Activated CD8-positive, alpha-beta T cell treated with anti-CD3 and anti-CD28 coated beads for 36 hours (primary cell): ENCODE data around the gene LRCH3. TPM values are rescaled to one million over a fixed set of nuclear protein-coding genes. Genes with fewer than 3 reads are reported as not detected.
"Not testable (repeated sequence)": the region's sequence is repeated elsewhere in the genome, so short reads cannot be mapped to it uniquely, and the experiment has no call there.

Source experiments
- ATAC-seq: fragments of 200-7000 bp; cut with Tn5 transposase; one replicate; pipeline ENCODE4 v1.10.0; 2021; ENCODE audit warnings: mild to moderate bottlenecking, moderate library complexity
- CTCF ChIA-PET: fragments of 350-600 bp; sonication (Branson Sonifier 250); formaldehyde crosslinking; loops from one replicate; lab custom pipeline; 2021; ENCODE audit warnings: antibody characterized with exemption; lab: Charles Lee
- POLR2A ChIA-PET: fragments of 350-600 bp; sonication (Branson Sonifier 250); formaldehyde crosslinking; loops from one replicate; lab custom pipeline; 2021; ENCODE audit warnings: antibody characterized with exemption; lab: Charles Lee
- DNase-seq: peaks from one replicate; pipeline ENCODE4 v3.0.0-alpha.2; 2020
- H3K27ac Mint-ChIP-seq: one replicate; pipeline ENCODE4 v1.8.0; 2021; ENCODE audit warnings: mild to moderate bottlenecking, mixed read lengths
- H3K27me3 Mint-ChIP-seq: one replicate; pipeline ENCODE4 v1.8.0; 2021; ENCODE audit warnings: mixed read lengths
- H3K36me3 Mint-ChIP-seq: one replicate; pipeline ENCODE4 v1.8.0; 2021; ENCODE audit warnings: low read depth, mixed read lengths
- H3K4me1 Mint-ChIP-seq: one replicate; pipeline ENCODE4 v1.8.0; 2021; ENCODE audit warnings: low read depth, mixed read lengths
- H3K4me3 Mint-ChIP-seq: one replicate; pipeline ENCODE4 v1.8.0; 2021; ENCODE audit warnings: mild to moderate bottlenecking, moderate library complexity, mixed read lengths
- H3K9me3 Mint-ChIP-seq: one replicate; pipeline ENCODE4 v1.8.0; 2021; ENCODE audit warnings: mixed read lengths
- intact Hi-C: fragments of 100-400 bp; cut with micrococcal nuclease; formaldehyde crosslinking; loops from one replicate; pipeline ENCODE4 v1.10.0; 2022
- total RNA-seq, 2 experiments: library from RNA; stranded (reverse); gene quantifications; one replicate each; pipeline ENCODE4 v1.2.3, GENCODE V29; 2021
- TF ChIP-seq, protein P1 (sequence below): fragments of 200-600 bp; IDR thresholded peaks from one replicate; pipeline ENCODE4 v1.8.0; 2022; ENCODE audit warnings: antibody characterized with exemption, mild to moderate bottlenecking

LRCH3 gene
- total RNA-seq, 2 experiments from 2014 or later: 43.8 to 53.5 TPM

DNA sequence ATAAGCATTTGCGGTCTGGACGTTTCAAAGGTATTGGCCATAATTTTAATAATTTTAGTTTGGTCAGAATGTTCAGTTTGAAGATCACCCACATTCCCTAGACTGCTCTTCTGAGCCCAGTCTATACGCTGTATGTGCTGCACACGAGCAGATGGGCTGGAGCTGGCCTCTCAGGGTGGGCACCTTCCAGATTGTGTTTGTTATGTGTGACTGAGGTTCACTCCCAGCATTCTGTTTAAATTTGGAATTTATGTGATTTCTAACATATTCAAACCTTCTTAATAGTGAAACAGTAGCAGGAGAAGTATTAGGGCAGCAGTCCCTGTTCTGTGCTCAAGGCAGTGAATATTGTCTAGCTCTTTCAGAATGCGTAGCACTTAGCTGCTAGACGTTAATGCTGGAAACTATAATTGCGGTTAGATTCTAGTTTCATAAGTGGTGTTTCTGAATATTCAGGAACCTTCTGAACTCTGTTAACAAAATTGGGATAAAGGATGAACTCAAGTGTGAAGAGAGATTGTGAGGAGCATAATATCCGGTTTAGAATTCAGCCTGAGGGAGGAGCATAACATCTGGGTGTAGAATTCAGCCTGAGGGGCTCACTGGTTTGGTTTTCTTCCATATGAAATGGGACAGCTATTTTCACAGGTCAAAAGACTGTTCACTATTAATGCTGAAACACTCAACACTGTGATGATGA is 90.4 kb downstream of the LRCH3 start:
- no peak for DNase-seq
- POLR2A ChIA-PET: no interaction called here
- CTCF ChIA-PET: no interaction called here
- Mint-ChIP-seq H3K36me3 (peaks cover 27% of the 10 kb centered on the region), H3K4me3 (no peak overlapping the region), H3K27me3 (no peaks in the 10 kb centered on the region), H3K4me1 (peaks cover 26% of the 10 kb centered on the region), H3K9me3 (no peaks in the 10 kb centered on the region), H3K27ac (peak overlapping the region; percentile 76)
- intact Hi-C loops: no loop called here
- TF ChIP-seq, protein P1, sequence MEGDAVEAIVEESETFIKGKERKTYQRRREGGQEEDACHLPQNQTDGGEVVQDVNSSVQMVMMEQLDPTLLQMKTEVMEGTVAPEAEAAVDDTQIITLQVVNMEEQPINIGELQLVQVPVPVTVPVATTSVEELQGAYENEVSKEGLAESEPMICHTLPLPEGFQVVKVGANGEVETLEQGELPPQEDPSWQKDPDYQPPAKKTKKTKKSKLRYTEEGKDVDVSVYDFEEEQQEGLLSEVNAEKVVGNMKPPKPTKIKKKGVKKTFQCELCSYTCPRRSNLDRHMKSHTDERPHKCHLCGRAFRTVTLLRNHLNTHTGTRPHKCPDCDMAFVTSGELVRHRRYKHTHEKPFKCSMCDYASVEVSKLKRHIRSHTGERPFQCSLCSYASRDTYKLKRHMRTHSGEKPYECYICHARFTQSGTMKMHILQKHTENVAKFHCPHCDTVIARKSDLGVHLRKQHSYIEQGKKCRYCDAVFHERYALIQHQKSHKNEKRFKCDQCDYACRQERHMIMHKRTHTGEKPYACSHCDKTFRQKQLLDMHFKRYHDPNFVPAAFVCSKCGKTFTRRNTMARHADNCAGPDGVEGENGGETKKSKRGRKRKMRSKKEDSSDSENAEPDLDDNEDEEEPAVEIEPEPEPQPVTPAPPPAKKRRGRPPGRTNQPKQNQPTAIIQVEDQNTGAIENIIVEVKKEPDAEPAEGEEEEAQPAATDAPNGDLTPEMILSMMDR: no peak
- ATAC-seq: no peak

DNA sequence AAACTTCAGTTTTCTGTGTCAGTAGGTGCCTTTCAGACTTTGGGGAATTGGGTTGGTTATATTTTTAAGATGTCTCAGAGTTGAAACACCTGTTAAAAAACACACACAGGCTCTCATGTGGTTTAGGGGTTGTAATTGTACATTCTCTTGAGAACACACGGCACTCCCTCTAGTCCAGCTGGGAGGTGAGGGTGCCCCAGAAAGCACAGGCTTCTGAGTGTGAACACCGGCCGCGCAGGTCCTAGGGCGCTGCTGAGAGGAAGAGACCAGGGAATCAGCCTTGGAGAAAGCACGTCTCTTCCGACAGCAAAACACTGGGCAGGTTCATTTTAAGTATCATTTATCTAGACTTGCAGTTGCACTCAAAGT is 90.9 kb downstream of the LRCH3 start:
- ATAC-seq (no peak), DNase-seq (no peak)
- ChIA-PET CTCF (no interaction called here), POLR2A (no interaction called here)
- Mint-ChIP-seq H3K36me3 (peaks cover 27% of the 10 kb centered on the region), H3K4me3 (no peak overlapping the region), H3K27me3 (no peaks in the 10 kb centered on the region), H3K4me1 (peaks cover 26% of the 10 kb centered on the region), H3K9me3 (no peaks in the 10 kb centered on the region), H3K27ac (peak overlapping the region; percentile 76)
- TF ChIP-seq, protein P1: no peak
- intact Hi-C loops: no loop called here

DNA sequence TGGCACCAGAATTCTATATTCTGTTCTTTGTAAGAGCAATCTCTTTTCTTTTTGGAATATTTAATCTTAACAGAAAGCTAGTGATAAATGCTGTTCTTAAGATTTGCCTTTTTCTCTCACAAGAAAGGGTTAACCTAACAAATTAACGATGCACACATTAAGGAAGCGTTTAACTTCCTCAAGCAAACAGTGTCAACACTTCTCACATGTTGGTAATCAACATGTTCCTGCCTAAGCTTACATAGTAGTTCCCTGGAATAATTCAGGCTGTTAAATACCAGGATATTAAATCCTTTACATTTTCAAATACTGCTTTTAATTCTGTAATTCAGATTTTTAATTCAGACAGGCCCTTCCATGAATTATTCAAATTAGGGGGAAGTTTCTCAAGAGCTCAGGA is 91.5 kb downstream of the LRCH3 start:
- no peak for DNase-seq
- Mint-ChIP-seq H3K4me1 (peaks cover 26% of the 10 kb centered on the region), H3K27ac (no peak overlapping the region), H3K36me3 (peaks cover 27% of the 10 kb centered on the region), H3K4me3 (no peak overlapping the region), H3K9me3 (no peaks in the 10 kb centered on the region), H3K27me3 (no peaks in the 10 kb centered on the region)
- TF ChIP-seq, protein P1: no peak
- intact Hi-C loops: no loop called here
- ATAC-seq: no peak
- ChIA-PET CTCF (no interaction called here), POLR2A (no interaction called here)

GRCh38 chr3:197883541-197883940 is 92.5 kb downstream of the LRCH3 start:
- Mint-ChIP-seq H3K9me3 (no peaks in the 10 kb centered on the region), H3K36me3 (peaks cover 23% of the 10 kb centered on the region)
- no peak for DNase-seq

DNA sequence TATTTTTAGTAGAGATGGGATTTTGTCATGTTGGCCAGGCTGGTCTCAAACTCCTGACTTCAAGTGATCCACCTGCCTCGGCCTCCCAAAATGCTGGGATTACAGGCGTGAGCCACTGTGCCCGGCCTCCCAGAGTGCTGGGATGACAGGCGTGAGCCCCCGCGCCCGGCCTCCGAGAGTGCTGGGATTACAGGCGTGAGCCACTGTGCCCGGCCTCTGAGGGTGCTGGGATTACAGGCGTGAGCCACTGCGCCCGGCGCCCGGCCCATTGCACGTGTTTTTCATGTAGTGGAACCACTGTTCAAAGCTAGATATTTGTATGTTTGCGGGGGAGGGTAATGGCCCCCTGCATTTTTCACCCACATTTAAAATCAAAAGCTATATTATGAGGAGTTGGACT is 93.3 kb downstream of the LRCH3 start:
- H3K27ac Mint-ChIP-seq, CTCF ChIA-PET, H3K9me3 Mint-ChIP-seq, H3K27me3 Mint-ChIP-seq, ATAC-seq, DNase-seq, H3K4me3 Mint-ChIP-seq, intact Hi-C loops: not testable (repeated sequence)
- H3K36me3 Mint-ChIP-seq: peaks cover 20% of the 10 kb centered on the region
- POLR2A ChIA-PET: interaction anchor here (0.6 kb wide), 1 partner anchor 10 kb away, joined by 3 read pairs; no protein-coding TSS in a partner anchor
- peaks cover 15% of the 10 kb centered on the region for H3K4me1 Mint-ChIP-seq

More at GRCh38 chr3:197883541-197883940, 92.5 kb downstream of the LRCH3 start:
- intact Hi-C loops: no loop called here
- peaks cover 19% of the 10 kb centered on the region for H3K4me1 Mint-ChIP-seq
- ChIA-PET CTCF (no interaction called here), POLR2A (no interaction called here)
- ATAC-seq: no peak
- no peaks in the 10 kb centered on the region for H3K27me3 Mint-ChIP-seq
- TF ChIP-seq, protein P1: no peak
- no peak overlapping the region for H3K4me3 Mint-ChIP-seq
- H3K27ac Mint-ChIP-seq: no peak overlapping the region

DNA sequence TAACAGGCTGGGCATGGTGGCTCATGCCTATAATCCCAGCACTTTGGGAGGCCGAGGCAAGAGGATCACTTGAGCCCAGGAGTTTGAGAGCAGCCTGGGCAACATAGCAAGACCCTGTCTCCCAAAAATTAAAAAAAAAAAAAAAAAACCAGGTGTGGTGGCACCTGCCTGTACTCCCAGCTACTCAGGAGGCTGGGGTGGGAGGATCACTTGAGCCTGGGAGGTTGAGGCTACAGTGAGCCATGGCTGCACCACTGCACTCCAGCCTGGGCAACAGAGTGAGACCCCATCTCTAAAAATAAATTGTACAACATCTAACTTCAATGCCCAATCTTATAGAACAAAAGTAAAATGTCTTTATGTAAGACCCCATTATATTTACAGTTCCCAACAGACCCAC is 95.0 kb downstream of the LRCH3 start:
- H3K27ac Mint-ChIP-seq, H3K4me3 Mint-ChIP-seq, intact Hi-C loops, POLR2A ChIA-PET, H3K9me3 Mint-ChIP-seq, ATAC-seq, H3K27me3 Mint-ChIP-seq, DNase-seq: not testable (repeated sequence)
- Mint-ChIP-seq H3K4me1 (peaks cover 15% of the 10 kb centered on the region), H3K36me3 (peaks cover 20% of the 10 kb centered on the region)
- CTCF ChIA-PET: interaction anchor here (1.7 kb wide), 1 partner anchor 20 kb away, joined by 7 read pairs; no protein-coding TSS in a partner anchor

DNA sequence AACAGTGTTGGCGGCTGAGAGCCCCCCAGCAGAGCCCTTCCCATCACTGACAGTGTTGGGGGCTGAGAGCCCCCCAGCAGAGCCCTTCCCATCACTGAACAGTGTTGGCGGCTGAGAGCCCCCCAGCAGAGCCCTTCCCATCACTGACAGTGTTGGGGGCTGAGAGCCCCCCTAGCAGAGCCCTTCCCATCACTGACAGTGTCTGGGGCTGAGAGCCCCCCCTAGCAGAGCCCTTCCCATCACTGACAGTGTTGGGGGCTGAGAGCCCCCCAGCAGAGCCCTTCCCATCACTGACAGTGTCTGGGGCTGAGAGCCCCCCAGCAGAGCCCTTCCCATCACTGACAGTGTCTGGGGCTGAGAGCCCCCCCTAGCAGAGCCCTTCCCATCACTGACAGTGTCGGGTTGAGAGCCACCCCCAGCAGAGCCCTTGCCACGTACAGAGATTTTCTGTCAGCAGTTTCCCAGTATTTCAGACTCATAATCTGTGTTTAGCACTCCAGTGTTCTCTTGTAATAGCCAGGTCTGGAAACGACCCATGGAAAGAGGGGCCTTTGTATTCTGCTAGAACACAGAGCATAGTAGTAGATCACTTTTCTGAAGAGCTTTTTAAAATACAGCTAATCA is 96.5 kb downstream of the LRCH3 start:
- POLR2A ChIA-PET: interaction anchor here (0.7 kb wide), 1 partner anchor 115 kb away, joined by 3 read pairs; no protein-coding TSS in a partner anchor
- intact Hi-C loops, H3K27me3 Mint-ChIP-seq, DNase-seq, H3K4me3 Mint-ChIP-seq, H3K4me1 Mint-ChIP-seq, ATAC-seq, H3K9me3 Mint-ChIP-seq, H3K27ac Mint-ChIP-seq: not testable (repeated sequence)
- peaks cover 12% of the 10 kb centered on the region for H3K36me3 Mint-ChIP-seq
- CTCF ChIA-PET: interaction anchor here (1.1 to 1.4 kb wide), 2 partner anchors 18 to 92 kb away, joined by 5 read pairs; no protein-coding TSS in a partner anchor
